Natural killer cell (primary cell): Measurements from ENCODE around the gene SCGB1A1. TPM values are rescaled to one million over a fixed set of nuclear protein-coding genes. Genes with fewer than 3 reads are reported as not detected.
A peak's percentile ranks its signal among the peaks of the same experiment; 100 is the strongest.

ENCODE experiments used
- ATAC-seq, 3 donors: fragments of 150-1000 bp in 2 of 3; fragments of 200-7000 bp in 1 of 3; cut with Tn5 transposase; 1 replicate in 1 of 3; 2 replicates in 2 of 3; pipeline ENCODE4 v1.10.0; 2021; ENCODE audit warnings: mild to moderate bottlenecking in 2 of 3, moderate library complexity in 2 of 3
- DNase-seq, 2 donors: peaks; one replicate each; pipeline versions ENCODE4 v3.0.0 to v3.0.0-alpha.2; 2013 to 2021; ENCODE audit warnings: mixed read lengths in 1 of 2
- H3K27ac ChIP-seq: one replicate; pipeline ENCODE4 v1.5.1; 2013; ENCODE audit warnings: mild to moderate bottlenecking, low read length
- H3K27me3 ChIP-seq: one replicate; pipeline ENCODE4 v1.6.1; 2013; ENCODE audit warnings: low read length; ENCODE audit not compliant: control insufficient read depth, insufficient read depth
- H3K36me3 ChIP-seq: one replicate; pipeline ENCODE4 v1.6.1; 2013; ENCODE audit warnings: low read length; ENCODE audit not compliant: control insufficient read depth, insufficient read depth
- H3K4me1 ChIP-seq: one replicate; pipeline ENCODE4 v1.6.1; 2013; ENCODE audit warnings: low read length; ENCODE audit not compliant: control insufficient read depth, insufficient read depth
- H3K4me3 ChIP-seq: one replicate; pipeline ENCODE4 v1.5.1; 2013; ENCODE audit warnings: low read length
- H3K9me3 ChIP-seq: one replicate; pipeline ENCODE4 v1.6.1; 2013; ENCODE audit warnings: low read length; ENCODE audit not compliant: control insufficient read depth, insufficient read depth
- H3K27ac Mint-ChIP-seq, 2 donors: one replicate each; pipeline ENCODE4 v1.8.0; 2022; ENCODE audit warnings: mild to moderate bottlenecking in 2 of 2, mixed read lengths in 2 of 2, moderate library complexity in 1 of 2
- H3K27me3 Mint-ChIP-seq, 2 donors: one replicate each; pipeline ENCODE4 v1.8.0; 2022; ENCODE audit warnings: low read depth in 2 of 2, mixed read lengths in 2 of 2
- H3K36me3 Mint-ChIP-seq: one replicate; pipeline ENCODE4 v1.8.0; 2022; ENCODE audit warnings: mixed read lengths
- H3K4me1 Mint-ChIP-seq, 2 donors: one replicate each; pipeline ENCODE4 v1.8.0; 2022; ENCODE audit warnings: mixed read lengths in 2 of 2
- H3K4me3 Mint-ChIP-seq: one replicate; pipeline ENCODE4 v1.8.0; 2022; ENCODE audit warnings: mild to moderate bottlenecking, moderate library complexity, mixed read lengths
- H3K9me3 Mint-ChIP-seq, 2 donors: one replicate each; pipeline ENCODE4 v1.8.0; 2022; ENCODE audit warnings: mixed read lengths in 2 of 2
- whole genome bisulfite sequencing: methylation state at CpG from one replicate; pipeline ENCODE4 v1.1.7; 2013; ENCODE audit warnings: missing lambda C conversion rate; ENCODE audit not compliant: insufficient coverage; 5-methylcytosine and 5-hydroxymethylcytosine counted together
- intact Hi-C: fragments of 100-400 bp; cut with micrococcal nuclease; formaldehyde crosslinking; loops from one replicate; pipeline ENCODE4 v1.14.2; 2022
- total RNA-seq, 4 donors: library from RNA; stranded (reverse); fragments of 120-200 nt in 1 of 4; gene quantifications; one replicate each; pipeline versions ENCODE4 v1.2.3 to v1.2.4, GENCODE V29; 2013 to 2022
- TF ChIP-seq, protein P1 (sequence below): fragments of 200-600 bp; IDR thresholded peaks from one replicate; pipeline ENCODE4 v1.8.0; 2022; ENCODE audit warnings: antibody characterized with exemption

The SCGB1A1 gene
- total RNA-seq, 3 donors from 2014 or later (not counting 1 experiment from before 2014, with no cell fraction given): not detected

- TF ChIP-seq, protein P1, sequence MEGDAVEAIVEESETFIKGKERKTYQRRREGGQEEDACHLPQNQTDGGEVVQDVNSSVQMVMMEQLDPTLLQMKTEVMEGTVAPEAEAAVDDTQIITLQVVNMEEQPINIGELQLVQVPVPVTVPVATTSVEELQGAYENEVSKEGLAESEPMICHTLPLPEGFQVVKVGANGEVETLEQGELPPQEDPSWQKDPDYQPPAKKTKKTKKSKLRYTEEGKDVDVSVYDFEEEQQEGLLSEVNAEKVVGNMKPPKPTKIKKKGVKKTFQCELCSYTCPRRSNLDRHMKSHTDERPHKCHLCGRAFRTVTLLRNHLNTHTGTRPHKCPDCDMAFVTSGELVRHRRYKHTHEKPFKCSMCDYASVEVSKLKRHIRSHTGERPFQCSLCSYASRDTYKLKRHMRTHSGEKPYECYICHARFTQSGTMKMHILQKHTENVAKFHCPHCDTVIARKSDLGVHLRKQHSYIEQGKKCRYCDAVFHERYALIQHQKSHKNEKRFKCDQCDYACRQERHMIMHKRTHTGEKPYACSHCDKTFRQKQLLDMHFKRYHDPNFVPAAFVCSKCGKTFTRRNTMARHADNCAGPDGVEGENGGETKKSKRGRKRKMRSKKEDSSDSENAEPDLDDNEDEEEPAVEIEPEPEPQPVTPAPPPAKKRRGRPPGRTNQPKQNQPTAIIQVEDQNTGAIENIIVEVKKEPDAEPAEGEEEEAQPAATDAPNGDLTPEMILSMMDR: no peak
- Histone ChIP-seq H3K9me3 (no peaks in the 10 kb centered on the region), H3K4me3 (no peak overlapping the region), H3K27ac (no peak overlapping the region), H3K27me3 (no peaks in the 10 kb centered on the region), H3K36me3 (no peaks in the 10 kb centered on the region), H3K4me1 (peaks cover 7% of the 10 kb centered on the region)
- no peak for DNase-seq
- Mint-ChIP-seq H3K27me3 (no peaks in the 10 kb centered on the region), H3K9me3 (no peaks in the 10 kb centered on the region), H3K27ac (peak overlapping the region; percentile 6 to 63), H3K36me3 (no peaks in the 10 kb centered on the region), H3K4me3 (peak overlapping the region; percentile 47), H3K4me1 (peaks cover 14% of the 10 kb centered on the region in 2 donors)
- no peak for ATAC-seq
- intact Hi-C loops: no loop called here
- 84% methylated on average over 9 of the region's 9 CpGs for WGBS
Measured at GRCh38 chr11:62462508-62462892, 43.7 kb downstream of the SCGB1A1 start.

GRCh38 chr11:62463121-62463542, 44.3 kb downstream of the SCGB1A1 start:
- intact Hi-C loops: no loop called here
- peaks cover 7% of the 10 kb centered on the region for H3K4me1 ChIP-seq
- Mint-ChIP-seq H3K27ac (peak overlapping the region; percentile 43 to 85), H3K36me3 (no peaks in the 10 kb centered on the region), H3K9me3 (no peaks in the 10 kb centered on the region), H3K4me3 (peak overlapping the region; percentile 81), H3K4me1 (peaks cover 14% of the 10 kb centered on the region in 2 donors), H3K27me3 (no peaks in the 10 kb centered on the region)
- 52% methylated on average over 6 of the region's 6 CpGs for WGBS
- no peak overlapping the region for H3K4me3 ChIP-seq
- ATAC-seq (peak; percentile 72 to 82 (median 80)), DNase-seq (no peak)
- H3K36me3 ChIP-seq: no peaks in the 10 kb centered on the region
- TF ChIP-seq, protein P1: no peak
- H3K27ac ChIP-seq: no peak overlapping the region
- H3K9me3 ChIP-seq: no peaks in the 10 kb centered on the region
- no peaks in the 10 kb centered on the region for H3K27me3 ChIP-seq

- Histone ChIP-seq H3K4me3 (no peak overlapping the region), H3K4me1 (peaks cover 7% of the 10 kb centered on the region), H3K27ac (no peak overlapping the region), H3K9me3 (no peaks in the 10 kb centered on the region), H3K36me3 (no peaks in the 10 kb centered on the region), H3K27me3 (no peaks in the 10 kb centered on the region)
- TF ChIP-seq, protein P1: no peak
- WGBS: 80% methylated on average over 7 of the region's 7 CpGs
- Mint-ChIP-seq H3K27ac (no peak overlapping the region), H3K36me3 (no peaks in the 10 kb centered on the region), H3K9me3 (no peaks in the 10 kb centered on the region), H3K4me3 (no peak overlapping the region), H3K4me1 (peaks cover 14% of the 10 kb centered on the region in 2 donors), H3K27me3 (no peaks in the 10 kb centered on the region)
- ATAC-seq: no peak
- DNase-seq: no peak
- intact Hi-C loops: no loop called here
Measured at GRCh38 chr11:62464655-62465054, 45.8 kb downstream of the SCGB1A1 start.

DNA sequence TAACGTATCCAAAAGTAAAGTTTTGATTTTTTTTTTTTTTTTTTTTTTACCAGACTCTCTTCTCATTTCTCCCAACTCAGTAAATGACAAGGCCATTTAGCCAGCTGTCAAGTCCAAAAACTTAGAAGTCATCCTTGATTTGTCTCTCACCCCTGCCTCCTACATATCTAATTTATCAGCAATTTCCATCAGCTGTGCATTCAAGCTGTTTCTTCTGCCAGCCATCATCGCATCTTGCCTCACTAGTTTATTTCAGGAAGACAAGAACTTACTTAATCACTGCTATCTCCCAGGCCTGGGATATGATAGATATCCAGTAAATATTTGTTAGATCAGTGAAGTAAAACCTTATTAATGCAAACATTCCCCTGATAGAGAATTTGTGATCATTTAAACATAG, 47.6 kb downstream of the SCGB1A1 start:
- no peak overlapping the region for H3K27ac ChIP-seq
- H3K4me3 ChIP-seq: no peak overlapping the region
- Mint-ChIP-seq H3K4me1 (peaks cover 14% of the 10 kb centered on the region in 2 donors), H3K9me3 (no peaks in the 10 kb centered on the region), H3K4me3 (no peak overlapping the region), H3K27me3 (no peaks in the 10 kb centered on the region), H3K36me3 (no peaks in the 10 kb centered on the region), H3K27ac (no peak overlapping the region)
- H3K4me1 ChIP-seq: peaks cover 7% of the 10 kb centered on the region
- no peaks in the 10 kb centered on the region for H3K27me3 ChIP-seq
- WGBS: 95% methylated on average over 1 of the region's 2 CpGs
- ATAC-seq (no peak), DNase-seq (no peak)
- H3K9me3 ChIP-seq: no peaks in the 10 kb centered on the region
- H3K36me3 ChIP-seq: no peaks in the 10 kb centered on the region
- TF ChIP-seq, protein P1: no peak
- intact Hi-C loops: no loop called here
